OCI-LY7 (cell line): ENCODE results near the gene TNIK.

Source experiments
- CTCF ChIP-seq: fragments of 200-600 bp; sonication (generic); conservative IDR thresholded peaks from 2 replicates; pipeline ENCODE4 v1.5.1; 2014; ENCODE audit warnings: mild to moderate bottlenecking, antibody characterized with exemption, low read length, moderate library complexity, mixed read lengths
- EZH2phosphoT487 ChIP-seq: fragments of 200-600 bp; sonication (generic); IDR thresholded peaks from 2 replicates; pipeline ENCODE4 v1.6.1; 2018; ENCODE audit warnings: low read depth, borderline replicate concordance, mild to moderate bottlenecking, mixed run types, antibody characterized with exemption, low read length, moderate library complexity, mixed read lengths

- TF ChIP-seq CTCF (no peak), EZH2phosphoT487 (no peak)
Measured at GRCh38 chr3:171258316-171258715, 201.9 kb downstream of the TNIK start.
